KG1 (cell line): Measurements from ENCODE around the gene ATP1B3.
"Not testable (repeated sequence)": the region's sequence is repeated elsewhere in the genome, so short reads cannot be mapped to it uniquely, and the experiment has no call there.

Source experiments
- DNase-seq: peaks from one replicate; lab custom pipeline; 2025; lab: John Stamatoyannopoulos, UW

ATP1B3 gene

GRCh38 chr3:141860766-141861513 lies 15.5 kb upstream of the ATP1B3 start:
- DNase-seq: no peak

- DNase-seq: no peak
These were observed 14.1 kb upstream of the ATP1B3 start for GRCh38 chr3:141862279-141862816.

GRCh38 chr3:141863491-141863890 lies 13.0 kb upstream of the ATP1B3 start:
- no peak for DNase-seq

GRCh38 chr3:141864281-141864970 lies 12.0 kb upstream of the ATP1B3 start:
- no peak for DNase-seq

GRCh38 chr3:141865101-141865500 lies 11.3 kb upstream of the ATP1B3 start:
- DNase-seq: no peak

GRCh38 chr3:141870091-141870687 lies 6.3 kb upstream of the ATP1B3 start:
- no peak for DNase-seq

GRCh38 chr3:141875374-141875892 lies 1.0 kb upstream of the ATP1B3 start:
- peak; percentile 58 for DNase-seq

- DNase-seq: no peak
These were observed 506 bp upstream of the ATP1B3 start for GRCh38 chr3:141875893-141876380.

- DNase-seq: peak; percentile 41
These were observed 613 bp downstream of the ATP1B3 start for GRCh38 chr3:141876891-141877621.

- no peak for DNase-seq
These were observed 1.5 kb downstream of the ATP1B3 start for GRCh38 chr3:141877911-141878310.

GRCh38 chr3:141878326-141878725 lies 1.9 kb downstream of the ATP1B3 start:
- DNase-seq: no peak

- DNase-seq: no peak
These were observed 2.4 kb downstream of the ATP1B3 start for GRCh38 chr3:141878817-141879216.

- no peak for DNase-seq
These were observed 5.3 kb downstream of the ATP1B3 start for GRCh38 chr3:141881702-141882101.

GRCh38 chr3:141887051-141887450 lies 10.6 kb downstream of the ATP1B3 start:
- no peak for DNase-seq

GRCh38 chr3:141888548-141888947 lies 12.1 kb downstream of the ATP1B3 start:
- not testable (repeated sequence) for DNase-seq

GRCh38 chr3:141894524-141895176 lies 18.2 kb downstream of the ATP1B3 start:
- DNase-seq: no peak

GRCh38 chr3:141895731-141896130 lies 19.3 kb downstream of the ATP1B3 start:
- DNase-seq: no peak

- DNase-seq: no peak
These were observed 22.5 kb downstream of the ATP1B3 start for GRCh38 chr3:141898908-141899307.

GRCh38 chr3:141900343-141900742 lies 23.9 kb downstream of the ATP1B3 start:
- DNase-seq: no peak

- DNase-seq: no peak
These were observed 25.5 kb downstream of the ATP1B3 start for GRCh38 chr3:141901914-141902313.

GRCh38 chr3:141904203-141904602 lies 27.8 kb downstream of the ATP1B3 start:
- no peak for DNase-seq
